Neural cell (in vitro differentiated cells): ENCODE measurements around the gene ING1. TPM values are rescaled to one million over a fixed set of nuclear protein-coding genes. Genes with fewer than 3 reads are reported as not detected.
A peak's percentile ranks its signal among the peaks of the same experiment; 100 is the strongest.

Experiments used
- H2AFZ ChIP-seq: fragments of 200-600, 300-800 bp; sonication (generic), shearing (Covaris generic); 2 replicates; pipeline ENCODE4 v1.6.0; 2014; ENCODE audit warnings: low read depth, mild to moderate bottlenecking, antibody characterized with exemption, low read length, moderate library complexity
- H3F3A ChIP-seq: fragments of 200-600 bp; shearing (Covaris generic); 2 replicates; pipeline ENCODE4 v1.6.1; 2016; ENCODE audit warnings: mild to moderate bottlenecking, moderate library complexity, mixed read lengths, antibody characterized with exemption, low read length; ENCODE audit not compliant: insufficient read depth, poor library complexity, severe bottlenecking
- H3K27ac ChIP-seq: fragments of 200-600, 300-800 bp; sonication (generic), shearing (Covaris generic); 2 replicates; pipeline ENCODE4 v1.5.1; 2014; ENCODE audit warnings: mild to moderate bottlenecking, low read length, moderate library complexity
- H3K27me3 ChIP-seq: fragments of 300-800, 200-600 bp; sonication (generic), shearing (Covaris generic); 2 replicates; pipeline ENCODE4 v1.6.0; 2014; ENCODE audit warnings: mild to moderate bottlenecking, low read depth, low read length, moderate library complexity; ENCODE audit not compliant: insufficient read depth
- H3K36me3 ChIP-seq: fragments of 300-800, 200-600 bp; sonication (generic), shearing (Covaris generic); 2 replicates; pipeline ENCODE4 v1.5.1; 2014; ENCODE audit warnings: mild to moderate bottlenecking, antibody characterized with exemption, low read length, moderate library complexity; ENCODE audit not compliant: insufficient read depth
- H3K4me2 ChIP-seq: fragments of 300-800, 200-600 bp; sonication (generic), shearing (Covaris generic); 2 replicates; pipeline ENCODE4 v1.6.0; 2014; ENCODE audit warnings: mild to moderate bottlenecking, low read length
- H3K4me3 ChIP-seq: fragments of 300-800, 200-600 bp; sonication (generic), shearing (Covaris generic); 2 replicates; pipeline ENCODE4 v1.5.1; 2014; ENCODE audit warnings: mild to moderate bottlenecking, low read length, moderate library complexity
- H3K79me2 ChIP-seq: fragments of 200-600 bp; shearing (Covaris generic); replicated peaks from 2 replicates; pipeline ENCODE4 v1.6.0; 2014; ENCODE audit warnings: mild to moderate bottlenecking, low read length, moderate library complexity; ENCODE audit not compliant: insufficient read depth
- H3K9ac ChIP-seq: fragments of 300-800, 200-600 bp; sonication (generic), shearing (Covaris generic); 2 replicates; pipeline ENCODE4 v1.6.1; 2016; ENCODE audit warnings: mild to moderate bottlenecking, low read length, mixed read lengths
- H3K9me2 ChIP-seq: fragments of 200-600 bp; shearing (Covaris generic); 2 replicates; pipeline ENCODE4 v1.6.1; 2016; ENCODE audit warnings: mild to moderate bottlenecking, low read length, mixed read lengths; ENCODE audit not compliant: insufficient read depth
- H3K9me3 ChIP-seq: fragments of 200-600, 300-800 bp; sonication (generic), shearing (Covaris generic); 2 replicates; pipeline ENCODE4 v1.6.1; 2016; ENCODE audit warnings: mild to moderate bottlenecking, mixed run types, low read length, moderate library complexity, mixed read lengths
- H4K20me1 ChIP-seq: fragments of 200-600 bp; shearing (Covaris generic); 2 replicates; pipeline ENCODE4 v1.6.1; 2016; ENCODE audit warnings: mild to moderate bottlenecking, mixed run types; ENCODE audit not compliant: insufficient read depth
- EP300 ChIP-seq: fragments of 450-650 bp; conservative IDR thresholded peaks from 2 replicates; pipeline ENCODE4 v1.6.1; 2014; ENCODE audit warnings: antibody characterized with exemption, mild to moderate bottlenecking, moderate library complexity; ENCODE audit not compliant: poor library complexity, severe bottlenecking
- EZH2 ChIP-seq: fragments of 200-600, 300-800 bp; shearing (Covaris generic), sonication (generic); IDR thresholded peaks from 2 replicates; pipeline ENCODE4 v1.6.1; 2014; ENCODE audit warnings: antibody characterized with exemption, low read length, borderline replicate concordance, mild to moderate bottlenecking; ENCODE audit not compliant: insufficient read depth, poor library complexity, severe bottlenecking
- MXI1 ChIP-seq: fragments of 450-650 bp; conservative IDR thresholded peaks from 2 replicates; pipeline ENCODE4 v1.6.1; 2014; ENCODE audit warnings: antibody characterized with exemption, mild to moderate bottlenecking; ENCODE audit not compliant: poor library complexity, severe bottlenecking
- POLR2AphosphoS5 ChIP-seq: IDR thresholded peaks from 2 replicates; pipeline ENCODE4 v1.6.1; 2012
- RAD21 ChIP-seq: fragments of 450-650 bp; conservative IDR thresholded peaks from 2 replicates; pipeline ENCODE4 v1.6.1; 2014; ENCODE audit warnings: antibody characterized with exemption, mild to moderate bottlenecking, moderate library complexity
- SMC3 ChIP-seq: fragments of 450-650 bp; conservative IDR thresholded peaks from 2 replicates; pipeline ENCODE4 v1.6.1; 2014; ENCODE audit warnings: antibody characterized with exemption, mild to moderate bottlenecking, moderate library complexity; ENCODE audit not compliant: poor library complexity
- TAF1 ChIP-seq: IDR thresholded peaks from 2 replicates; pipeline ENCODE4 v1.6.1; 2012; ENCODE audit warnings: low read depth
- polyA plus RNA-seq: library from polyadenylated mRNA; depleted of rRNA; stranded (reverse); fragments of >200 nt; gene quantifications from 2 replicates; pipeline ENCODE4 v1.2.3, GENCODE V29; 2014
- TF ChIP-seq, protein P1 (sequence below): fragments of 450-650 bp; IDR thresholded peaks from 2 replicates; pipeline ENCODE4 v1.5.1; 2014; ENCODE audit warnings: antibody characterized with exemption, mild to moderate bottlenecking, moderate library complexity; ENCODE audit not compliant: poor library complexity, severe bottlenecking
- TF ChIP-seq, protein P2 (sequence below): IDR thresholded peaks from 2 replicates; pipeline ENCODE4 v1.6.1; 2012; ENCODE audit warnings: borderline replicate concordance

The ING1 gene
- polyA plus RNA-seq, 1 donor from 2014 or later = 23.2 TPM

DNA sequence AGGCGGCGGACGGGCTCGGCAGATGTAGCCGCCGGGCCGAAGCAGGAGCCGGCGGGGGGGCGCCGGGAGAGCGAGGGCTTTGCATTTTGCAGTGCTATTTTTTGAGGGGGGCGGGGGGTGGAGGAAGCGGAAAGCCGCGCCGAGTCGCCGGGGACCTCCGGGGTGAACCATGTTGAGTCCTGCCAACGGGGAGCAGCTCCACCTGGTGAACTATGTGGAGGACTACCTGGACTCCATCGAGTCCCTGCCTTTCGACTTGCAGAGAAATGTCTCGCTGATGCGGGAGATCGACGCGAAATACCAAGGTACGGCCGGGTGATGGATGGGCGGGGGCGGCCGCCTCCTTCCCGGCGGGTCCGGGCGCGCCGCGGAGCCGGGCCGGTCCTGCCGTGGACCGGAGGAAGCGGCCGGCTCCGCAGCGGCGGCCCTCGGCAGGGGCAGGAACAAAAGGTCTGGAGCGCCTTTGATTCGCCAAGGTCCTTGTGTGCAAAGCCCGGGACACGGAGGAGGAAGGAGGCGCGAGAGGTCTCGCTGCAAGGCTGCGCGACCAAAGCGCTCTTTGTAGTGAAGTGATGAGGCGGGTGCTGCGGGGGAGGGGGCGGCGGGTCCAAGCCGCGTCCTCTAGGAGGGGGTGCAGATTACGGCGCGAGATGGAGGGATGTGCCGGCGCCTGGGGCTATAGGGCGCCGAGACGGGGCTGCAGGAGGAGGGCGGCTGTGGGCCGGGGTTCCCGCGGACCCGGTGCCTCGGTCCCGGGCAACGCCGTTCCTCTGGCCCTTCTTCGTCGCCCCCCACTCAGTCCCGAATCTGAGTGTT is 689 bp downstream of the ING1 start:
- H3K9me3 ChIP-seq = no peaks in the 10 kb centered on the region
- H3F3A ChIP-seq = peaks cover 6% of the 10 kb centered on the region
- no peaks in the 10 kb centered on the region for H3K9me2 ChIP-seq
- H3K27me3 ChIP-seq = no peaks in the 10 kb centered on the region
- peaks cover 52% of the 10 kb centered on the region for H3K79me2 ChIP-seq
- H3K4me2 ChIP-seq = no peak overlapping the region
- H3K36me3 ChIP-seq = no peaks in the 10 kb centered on the region
- H3K4me3 ChIP-seq = peak overlapping the region; percentile 93
- TF ChIP-seq, protein P1, sequence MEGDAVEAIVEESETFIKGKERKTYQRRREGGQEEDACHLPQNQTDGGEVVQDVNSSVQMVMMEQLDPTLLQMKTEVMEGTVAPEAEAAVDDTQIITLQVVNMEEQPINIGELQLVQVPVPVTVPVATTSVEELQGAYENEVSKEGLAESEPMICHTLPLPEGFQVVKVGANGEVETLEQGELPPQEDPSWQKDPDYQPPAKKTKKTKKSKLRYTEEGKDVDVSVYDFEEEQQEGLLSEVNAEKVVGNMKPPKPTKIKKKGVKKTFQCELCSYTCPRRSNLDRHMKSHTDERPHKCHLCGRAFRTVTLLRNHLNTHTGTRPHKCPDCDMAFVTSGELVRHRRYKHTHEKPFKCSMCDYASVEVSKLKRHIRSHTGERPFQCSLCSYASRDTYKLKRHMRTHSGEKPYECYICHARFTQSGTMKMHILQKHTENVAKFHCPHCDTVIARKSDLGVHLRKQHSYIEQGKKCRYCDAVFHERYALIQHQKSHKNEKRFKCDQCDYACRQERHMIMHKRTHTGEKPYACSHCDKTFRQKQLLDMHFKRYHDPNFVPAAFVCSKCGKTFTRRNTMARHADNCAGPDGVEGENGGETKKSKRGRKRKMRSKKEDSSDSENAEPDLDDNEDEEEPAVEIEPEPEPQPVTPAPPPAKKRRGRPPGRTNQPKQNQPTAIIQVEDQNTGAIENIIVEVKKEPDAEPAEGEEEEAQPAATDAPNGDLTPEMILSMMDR = peak; percentile 42
- TF ChIP-seq POLR2AphosphoS5 (peak; percentile 72), SMC3 (peak; percentile 46), EZH2 (no peak), EP300 (no peak), RAD21 (peak; percentile 20), MXI1 (no peak), TAF1 (peak; percentile 82)
- TF ChIP-seq, protein P2, sequence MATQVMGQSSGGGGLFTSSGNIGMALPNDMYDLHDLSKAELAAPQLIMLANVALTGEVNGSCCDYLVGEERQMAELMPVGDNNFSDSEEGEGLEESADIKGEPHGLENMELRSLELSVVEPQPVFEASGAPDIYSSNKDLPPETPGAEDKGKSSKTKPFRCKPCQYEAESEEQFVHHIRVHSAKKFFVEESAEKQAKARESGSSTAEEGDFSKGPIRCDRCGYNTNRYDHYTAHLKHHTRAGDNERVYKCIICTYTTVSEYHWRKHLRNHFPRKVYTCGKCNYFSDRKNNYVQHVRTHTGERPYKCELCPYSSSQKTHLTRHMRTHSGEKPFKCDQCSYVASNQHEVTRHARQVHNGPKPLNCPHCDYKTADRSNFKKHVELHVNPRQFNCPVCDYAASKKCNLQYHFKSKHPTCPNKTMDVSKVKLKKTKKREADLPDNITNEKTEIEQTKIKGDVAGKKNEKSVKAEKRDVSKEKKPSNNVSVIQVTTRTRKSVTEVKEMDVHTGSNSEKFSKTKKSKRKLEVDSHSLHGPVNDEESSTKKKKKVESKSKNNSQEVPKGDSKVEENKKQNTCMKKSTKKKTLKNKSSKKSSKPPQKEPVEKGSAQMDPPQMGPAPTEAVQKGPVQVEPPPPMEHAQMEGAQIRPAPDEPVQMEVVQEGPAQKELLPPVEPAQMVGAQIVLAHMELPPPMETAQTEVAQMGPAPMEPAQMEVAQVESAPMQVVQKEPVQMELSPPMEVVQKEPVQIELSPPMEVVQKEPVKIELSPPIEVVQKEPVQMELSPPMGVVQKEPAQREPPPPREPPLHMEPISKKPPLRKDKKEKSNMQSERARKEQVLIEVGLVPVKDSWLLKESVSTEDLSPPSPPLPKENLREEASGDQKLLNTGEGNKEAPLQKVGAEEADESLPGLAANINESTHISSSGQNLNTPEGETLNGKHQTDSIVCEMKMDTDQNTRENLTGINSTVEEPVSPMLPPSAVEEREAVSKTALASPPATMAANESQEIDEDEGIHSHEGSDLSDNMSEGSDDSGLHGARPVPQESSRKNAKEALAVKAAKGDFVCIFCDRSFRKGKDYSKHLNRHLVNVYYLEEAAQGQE = peak; percentile 79
- peak overlapping the region; percentile 97 for H3K27ac ChIP-seq
- H2AFZ ChIP-seq = no peak overlapping the region
- H4K20me1 ChIP-seq = peaks cover 3% of the 10 kb centered on the region
- peak overlapping the region; percentile 100 for H3K9ac ChIP-seq

DNA sequence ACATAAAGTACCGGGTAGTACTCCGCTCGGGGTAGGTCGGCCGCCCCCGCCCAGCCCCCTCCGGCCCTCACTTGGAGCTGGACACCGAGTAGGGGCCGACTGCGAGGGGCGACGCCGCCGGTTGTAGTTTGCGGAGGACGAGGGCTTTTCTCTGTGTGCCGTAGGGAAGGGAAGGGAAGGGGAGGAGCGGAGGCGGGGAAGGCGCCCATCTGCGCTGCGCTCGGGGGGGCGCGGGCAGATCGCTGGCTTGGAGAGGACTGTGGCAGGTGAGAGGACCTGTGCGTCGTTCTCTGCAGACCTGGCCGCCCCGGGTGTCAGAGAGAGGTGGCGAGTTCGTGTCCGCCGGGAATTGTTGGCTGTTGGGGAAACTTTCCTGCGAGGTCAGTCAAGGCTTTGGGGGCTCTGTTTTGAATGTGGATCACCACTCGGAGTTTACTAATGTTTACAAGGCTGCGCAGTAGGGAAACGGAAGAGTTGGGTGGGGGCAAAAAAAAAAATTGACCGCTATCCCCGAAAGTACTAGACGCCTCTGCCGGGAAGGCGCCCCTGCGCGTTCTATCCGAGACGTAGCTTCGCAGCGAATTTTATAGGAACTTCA is 1.4 kb downstream of the ING1 start:
- Histone ChIP-seq H3F3A (peaks cover 6% of the 10 kb centered on the region), H3K79me2 (peaks cover 54% of the 10 kb centered on the region), H3K27me3 (no peaks in the 10 kb centered on the region)

More for the DNA sequence above, 1.4 kb downstream of the ING1 start:
- Histone ChIP-seq H4K20me1 (peaks cover 3% of the 10 kb centered on the region), H2AFZ (no peak overlapping the region), H3K4me2 (peak overlapping the region; percentile 44), H3K9me3 (no peaks in the 10 kb centered on the region), H3K9ac (peak overlapping the region; percentile 100), H3K27ac (peak overlapping the region; percentile 97), H3K36me3 (no peaks in the 10 kb centered on the region), H3K9me2 (no peaks in the 10 kb centered on the region), H3K4me3 (peak overlapping the region; percentile 93)
- TF ChIP-seq EP300 (peak; percentile 49), MXI1 (peak; percentile 55), RAD21 (peak; percentile 46), TAF1 (peak; percentile 79), POLR2AphosphoS5 (peak; percentile 97), SMC3 (peak; percentile 54), EZH2 (no peak)
- TF ChIP-seq, protein P2 = no peak
- TF ChIP-seq, protein P1 = peak; percentile 40
